Activated naive CD8-positive, alpha-beta T cell treated with anti-CD3 and anti-CD28 coated beads for 36 hours (primary cell): ENCODE data around the gene FAM227A. TPM values are rescaled to one million over a fixed set of nuclear protein-coding genes. Genes with fewer than 3 reads are reported as not detected.
"Not testable (repeated sequence)": the region's sequence is repeated elsewhere in the genome, so short reads cannot be mapped to it uniquely, and the experiment has no call there.

ENCODE experiments used
- DNase-seq: peaks from one replicate; pipeline ENCODE4 v3.0.0; 2021
- H3K27ac Mint-ChIP-seq: one replicate; pipeline ENCODE4 v1.8.0; 2022; ENCODE audit warnings: mild to moderate bottlenecking, moderate library complexity, mixed read lengths
- H3K27me3 Mint-ChIP-seq: one replicate; pipeline ENCODE4 v1.8.0; 2022; ENCODE audit warnings: mild to moderate bottlenecking, mixed read lengths
- H3K36me3 Mint-ChIP-seq: one replicate; pipeline ENCODE4 v1.8.0; 2021; ENCODE audit warnings: mild to moderate bottlenecking, mixed read lengths
- H3K4me1 Mint-ChIP-seq: one replicate; pipeline ENCODE4 v1.8.0; 2021; ENCODE audit warnings: mixed read lengths
- H3K4me3 Mint-ChIP-seq: one replicate; pipeline ENCODE4 v1.8.0; 2022; ENCODE audit warnings: mild to moderate bottlenecking, moderate library complexity, mixed read lengths
- H3K9me3 Mint-ChIP-seq: one replicate; pipeline ENCODE4 v1.8.0; 2022; ENCODE audit warnings: mixed read lengths
- total RNA-seq, 2 experiments: library from RNA; stranded (reverse); gene quantifications; one replicate each; pipeline ENCODE4 v1.2.3, GENCODE V29; 2021

Gene FAM227A
- total RNA-seq, 2 experiments from 2014 or later = 0.35 to 0.50 TPM

- DNase-seq = no peak
- Mint-ChIP-seq H3K27me3 (no peaks in the 10 kb centered on the region), H3K4me3 (no peak overlapping the region), H3K27ac (no peak overlapping the region), H3K36me3 (no peaks in the 10 kb centered on the region), H3K9me3 (no peaks in the 10 kb centered on the region), H3K4me1 (no peaks in the 10 kb centered on the region)
Observed at GRCh38 chr22:38638728-38639127, 17.5 kb downstream of the FAM227A start.

GRCh38 chr22:38638216-38638615 lies 18.0 kb downstream of the FAM227A start:
- no peaks in the 10 kb centered on the region for H3K4me1 Mint-ChIP-seq
- no peaks in the 10 kb centered on the region for H3K9me3 Mint-ChIP-seq
- H3K4me3 Mint-ChIP-seq = no peak overlapping the region
- H3K27me3 Mint-ChIP-seq = no peaks in the 10 kb centered on the region
- no peak for DNase-seq
- H3K36me3 Mint-ChIP-seq = no peaks in the 10 kb centered on the region
- no peak overlapping the region for H3K27ac Mint-ChIP-seq

- Mint-ChIP-seq H3K36me3 (no peaks in the 10 kb centered on the region), H3K4me1 (peaks cover 8% of the 10 kb centered on the region), H3K27me3 (no peaks in the 10 kb centered on the region), H3K27ac (no peak overlapping the region), H3K9me3 (no peaks in the 10 kb centered on the region), H3K4me3 (no peak overlapping the region)
- no peak for DNase-seq
Observed at GRCh38 chr22:38632528-38632927, 23.7 kb downstream of the FAM227A start.

GRCh38 chr22:38631724-38632123 lies 24.5 kb downstream of the FAM227A start:
- no peak overlapping the region for H3K4me3 Mint-ChIP-seq

GRCh38 chr22:38629108-38629507 lies 27.1 kb downstream of the FAM227A start:
- DNase-seq = no peak
- Mint-ChIP-seq H3K9me3 (no peaks in the 10 kb centered on the region), H3K4me1 (peaks cover 8% of the 10 kb centered on the region), H3K4me3 (no peak overlapping the region), H3K36me3 (no peaks in the 10 kb centered on the region), H3K27ac (no peak overlapping the region), H3K27me3 (no peaks in the 10 kb centered on the region)

More at GRCh38 chr22:38631724-38632123, 24.5 kb downstream of the FAM227A start:
- no peaks in the 10 kb centered on the region for H3K9me3 Mint-ChIP-seq
- H3K27ac Mint-ChIP-seq = no peak overlapping the region
- peaks cover 8% of the 10 kb centered on the region for H3K4me1 Mint-ChIP-seq
- H3K27me3 Mint-ChIP-seq = no peaks in the 10 kb centered on the region
- H3K36me3 Mint-ChIP-seq = no peaks in the 10 kb centered on the region
- no peak for DNase-seq

- H3K27ac Mint-ChIP-seq = no peak overlapping the region
- H3K4me3 Mint-ChIP-seq = no peak overlapping the region
- H3K9me3 Mint-ChIP-seq = no peaks in the 10 kb centered on the region
- H3K36me3 Mint-ChIP-seq = no peaks in the 10 kb centered on the region
- H3K4me1 Mint-ChIP-seq = peaks cover 8% of the 10 kb centered on the region
- DNase-seq = no peak
- no peaks in the 10 kb centered on the region for H3K27me3 Mint-ChIP-seq
Observed at GRCh38 chr22:38628444-38628843, 27.7 kb downstream of the FAM227A start.

GRCh38 chr22:38623351-38623750 lies 32.8 kb downstream of the FAM227A start:
- Mint-ChIP-seq H3K27me3 (no peaks in the 10 kb centered on the region), H3K36me3 (peaks cover 2% of the 10 kb centered on the region), H3K27ac (no peak overlapping the region), H3K4me3 (no peak overlapping the region), H3K9me3 (peaks cover 5% of the 10 kb centered on the region), H3K4me1 (no peaks in the 10 kb centered on the region)
- DNase-seq = no peak

GRCh38 chr22:38618682-38619081 lies 37.5 kb downstream of the FAM227A start:
- Mint-ChIP-seq H3K9me3 (peaks cover 7% of the 10 kb centered on the region), H3K4me1 (no peaks in the 10 kb centered on the region), H3K4me3 (no peak overlapping the region), H3K36me3 (peaks cover 4% of the 10 kb centered on the region), H3K27ac (no peak overlapping the region), H3K27me3 (no peaks in the 10 kb centered on the region)
- no peak for DNase-seq

GRCh38 chr22:38618258-38618657 lies 37.9 kb downstream of the FAM227A start:
- Mint-ChIP-seq H3K27ac (no peak overlapping the region), H3K4me3 (no peak overlapping the region), H3K9me3 (peaks cover 7% of the 10 kb centered on the region), H3K4me1 (no peaks in the 10 kb centered on the region), H3K36me3 (peaks cover 4% of the 10 kb centered on the region), H3K27me3 (no peaks in the 10 kb centered on the region)
- no peak for DNase-seq

- not testable (repeated sequence) for H3K4me1 Mint-ChIP-seq, H3K9me3 Mint-ChIP-seq, H3K4me3 Mint-ChIP-seq, H3K27ac Mint-ChIP-seq, DNase-seq, H3K36me3 Mint-ChIP-seq, H3K27me3 Mint-ChIP-seq
Observed at GRCh38 chr22:38615064-38615405, 41.2 kb downstream of the FAM227A start.

- Mint-ChIP-seq H3K4me3 (no peak overlapping the region), H3K9me3 (peaks cover 7% of the 10 kb centered on the region), H3K27ac (no peak overlapping the region), H3K4me1 (no peaks in the 10 kb centered on the region), H3K27me3 (no peaks in the 10 kb centered on the region), H3K36me3 (peaks cover 4% of the 10 kb centered on the region)
- no peak for DNase-seq
Observed at GRCh38 chr22:38614332-38615063, 41.7 kb downstream of the FAM227A start.

- no peak for DNase-seq
- Mint-ChIP-seq H3K4me3 (no peak overlapping the region), H3K9me3 (peaks cover 5% of the 10 kb centered on the region), H3K36me3 (peaks cover 4% of the 10 kb centered on the region), H3K27ac (no peak overlapping the region), H3K4me1 (no peaks in the 10 kb centered on the region), H3K27me3 (no peaks in the 10 kb centered on the region)
Observed at GRCh38 chr22:38613588-38613987, 42.6 kb downstream of the FAM227A start.

GRCh38 chr22:38612217-38613006 lies 43.8 kb downstream of the FAM227A start:
- no peaks in the 10 kb centered on the region for H3K4me1 Mint-ChIP-seq
- H3K27ac Mint-ChIP-seq = no peak overlapping the region
- H3K36me3 Mint-ChIP-seq = no peaks in the 10 kb centered on the region
- H3K27me3 Mint-ChIP-seq = no peaks in the 10 kb centered on the region
- H3K9me3 Mint-ChIP-seq = no peaks in the 10 kb centered on the region
- H3K4me3 Mint-ChIP-seq = no peak overlapping the region
- no peak for DNase-seq

GRCh38 chr22:38611559-38611958 lies 44.6 kb downstream of the FAM227A start:
- H3K9me3 Mint-ChIP-seq = no peaks in the 10 kb centered on the region
- H3K27me3 Mint-ChIP-seq = no peaks in the 10 kb centered on the region
- no peak overlapping the region for H3K4me3 Mint-ChIP-seq
- no peak for DNase-seq
- H3K27ac Mint-ChIP-seq = no peak overlapping the region
- H3K4me1 Mint-ChIP-seq = no peaks in the 10 kb centered on the region
- H3K36me3 Mint-ChIP-seq = no peaks in the 10 kb centered on the region

- no peak overlapping the region for H3K4me3 Mint-ChIP-seq
Observed at GRCh38 chr22:38610234-38610633, 46.0 kb downstream of the FAM227A start.

More at GRCh38 chr22:38610234-38610633, 46.0 kb downstream of the FAM227A start:
- Mint-ChIP-seq H3K4me1 (no peaks in the 10 kb centered on the region), H3K36me3 (no peaks in the 10 kb centered on the region), H3K27me3 (no peaks in the 10 kb centered on the region), H3K27ac (no peak overlapping the region), H3K9me3 (no peaks in the 10 kb centered on the region)
- no peak for DNase-seq
